ENCODE measurements around the gene TANC2. TPM values are rescaled to one million over a fixed set of nuclear protein-coding genes. Genes with fewer than 3 reads are reported as not detected.

Gene TANC2
- total and polyA plus RNA-seq, 2 donors (not counting 3 experiments of a cell fraction or from before 2014, with no cell fraction given) = 7.9 to 30.8 TPM

GRCh38 chr17:62920300-62920699, 45.7 kb upstream of the TANC2 start:
- Histone ChIP-seq H3K79me2 (ENCODE audit: control insufficient read depth, insufficient read depth, low read length) (no peaks in the 10 kb centered on the region), H3K4me1 (ENCODE audit: control insufficient read depth, extremely low read depth, insufficient read depth, low read length) (peaks cover 9% of the 10 kb centered on the region), H3K27ac (ENCODE audit: insufficient read depth, low read depth, low read length) (no peak overlapping the region), H4K20me1 (replicated peaks; ENCODE audit: control insufficient read depth, extremely low read depth, insufficient read depth, low read length) (no peaks in the 10 kb centered on the region), H2AFZ (ENCODE audit: low read depth, low read length) (no peak overlapping the region), H3K4me2 (ENCODE audit: insufficient read depth, low read length) (no peak overlapping the region), H3K36me3 (ENCODE audit: control insufficient read depth in 2 of 2, extremely low read depth in 1 of 2, insufficient read depth in 2 of 2, low read length in 2 of 2) (no peaks in the 10 kb centered on the region), H3K4me3 (replicated peaks in 1 of 3; ENCODE audit: insufficient read depth in 1 of 3, low read depth in 1 of 3, low read length in 3 of 3) (no peak overlapping the region), H3K27me3 (ENCODE audit: control insufficient read depth in 2 of 2, insufficient read depth in 2 of 2, low read length in 2 of 2) (peaks cover 0 to 2% of the 10 kb centered on the region in 2 experiments), H3K9me3 (replicated peaks; ENCODE audit: control insufficient read depth, insufficient read depth, low read length) (no peaks in the 10 kb centered on the region), H3K9ac (replicated peaks; ENCODE audit: extremely low read depth, insufficient read depth, low read length) (no peak overlapping the region), H3K9me1 (replicated peaks; ENCODE audit: control insufficient read depth, extremely low read depth, insufficient read depth, low read length) (no peaks in the 10 kb centered on the region)
- ChIA-PET POLR2A (no interaction called here), CTCF (no interaction called here)
- no peak for TF ChIP-seq POLR2A (IDR thresholded peaks at IDR 0.05; ENCODE audit: low read depth, low read length)
- TF ChIP-seq MAX (IDR thresholded peaks at IDR 0.05; ENCODE audit: insufficient read depth, insufficient read length) = no peak
- no peak for TF ChIP-seq JUN (IDR thresholded peaks at IDR 0.05; ENCODE audit: borderline replicate concordance, insufficient read depth, insufficient read length, low read depth)
- no peak for TF ChIP-seq CTCF (IDR thresholded peaks at IDR 0.05; ENCODE audit: extremely low read depth in 1 of 2, insufficient read depth in 1 of 2, low read depth in 1 of 2, low read length in 2 of 2)
- no peak for TF ChIP-seq FOS (IDR thresholded peaks at IDR 0.05; ENCODE audit: borderline replicate concordance, insufficient read depth, low read length)
- TF ChIP-seq GATA2 (IDR thresholded peaks at IDR 0.05; ENCODE audit: insufficient read depth, insufficient read length, low read depth, low read length) = no peak
- TF ChIP-seq EZH2 (IDR thresholded peaks at IDR 0.05; ENCODE audit: borderline replicate concordance, low read depth, low read length, severe bottlenecking) = no peak
- no peak for TF ChIP-seq MYC (IDR thresholded peaks at IDR 0.05; ENCODE audit: low read depth, low read length)
- no peak for TF ChIP-seq POLR2AphosphoS5 (IDR thresholded peaks at IDR 0.05; ENCODE audit: insufficient read depth, low read depth, low read length)
- intact Hi-C loops (cut with micrococcal nuclease) = no loop called here
- dilution Hi-C loops (cut with MboI; ENCODE audit: extremely low pct_ligation_motif_present, low sequenced_read_pairs) = no loop called here
- no peak for DNase-seq (ENCODE audit: low read depth, low spot score)
- BruUV-seq (replicated peaks) = no TSS peak
- no peak for FAIRE-seq
